ENCODE data around the gene ISYNA1.

Gene ISYNA1

DNA sequence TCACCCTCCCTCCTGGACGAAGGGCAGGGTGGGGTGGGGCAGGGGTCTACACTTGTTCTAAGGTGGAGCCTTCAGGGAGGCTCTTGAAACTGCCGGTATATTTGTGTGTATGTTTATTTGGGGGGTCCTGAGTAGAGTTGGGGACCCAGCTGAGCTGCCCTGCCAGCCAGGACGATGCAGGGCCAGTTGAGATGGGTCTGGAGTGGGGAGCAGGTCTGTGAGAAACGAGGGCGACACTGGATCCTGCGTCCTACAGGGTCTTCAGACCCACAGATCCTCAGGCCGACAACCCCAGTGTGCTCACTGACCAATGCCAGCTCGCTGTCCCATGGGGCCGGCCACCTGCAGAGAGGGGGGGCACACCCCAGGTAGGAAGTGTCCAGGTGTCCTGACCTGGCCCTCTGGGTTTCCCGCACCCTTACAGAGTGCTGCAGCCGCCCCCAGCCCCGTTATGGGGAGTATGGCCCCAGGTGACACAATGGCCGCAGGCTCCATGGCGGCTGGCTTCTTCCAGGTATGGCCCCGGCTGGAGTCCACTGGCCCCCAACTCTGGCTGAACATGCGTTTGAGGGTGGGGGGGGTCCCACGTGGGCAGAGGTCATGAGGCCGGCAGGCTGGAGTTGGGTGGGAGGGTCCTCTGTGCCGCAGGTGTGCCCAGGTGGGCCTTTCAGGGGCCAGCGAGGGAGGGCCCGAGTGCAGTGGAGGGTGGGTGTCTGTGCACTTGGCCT, 7.4 kb downstream of the ISYNA1 start:
- DNase-seq, result no peak

DNA sequence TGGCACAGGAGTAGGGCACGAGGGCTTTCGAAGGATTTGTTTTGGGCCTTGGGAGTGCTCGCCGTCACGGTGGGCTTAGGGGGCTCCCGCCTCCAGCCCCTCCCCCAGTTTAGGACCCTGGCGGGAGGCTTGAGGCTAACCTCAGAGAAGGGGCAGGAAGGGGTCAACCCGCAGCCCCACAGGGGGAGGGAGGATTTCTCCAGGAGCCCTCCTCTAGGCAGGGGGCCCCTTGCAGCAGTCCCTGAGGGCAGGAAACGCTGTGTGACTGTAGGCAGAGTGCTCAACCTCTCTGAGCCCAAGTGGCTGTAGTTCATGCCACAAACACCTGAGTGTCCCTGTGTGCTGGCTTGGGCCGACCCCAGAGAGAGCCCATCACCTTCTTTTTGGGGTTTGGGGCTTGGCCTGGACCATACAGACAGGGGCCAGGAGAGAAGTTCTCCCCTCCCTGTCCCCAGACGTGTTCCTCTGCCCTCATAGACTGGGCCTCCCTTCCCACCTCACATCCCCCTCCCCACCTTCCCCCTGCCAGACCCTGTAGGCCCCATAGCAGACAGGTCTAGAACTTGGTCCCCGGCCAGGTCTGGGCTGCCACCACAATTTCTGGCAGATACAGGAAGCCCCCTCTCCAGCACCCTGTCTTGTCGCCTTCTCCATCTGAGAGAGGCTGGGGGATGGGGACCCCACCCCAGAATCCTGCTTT, 8.1 kb downstream of the ISYNA1 start:
- no peak for DNase-seq

DNA sequence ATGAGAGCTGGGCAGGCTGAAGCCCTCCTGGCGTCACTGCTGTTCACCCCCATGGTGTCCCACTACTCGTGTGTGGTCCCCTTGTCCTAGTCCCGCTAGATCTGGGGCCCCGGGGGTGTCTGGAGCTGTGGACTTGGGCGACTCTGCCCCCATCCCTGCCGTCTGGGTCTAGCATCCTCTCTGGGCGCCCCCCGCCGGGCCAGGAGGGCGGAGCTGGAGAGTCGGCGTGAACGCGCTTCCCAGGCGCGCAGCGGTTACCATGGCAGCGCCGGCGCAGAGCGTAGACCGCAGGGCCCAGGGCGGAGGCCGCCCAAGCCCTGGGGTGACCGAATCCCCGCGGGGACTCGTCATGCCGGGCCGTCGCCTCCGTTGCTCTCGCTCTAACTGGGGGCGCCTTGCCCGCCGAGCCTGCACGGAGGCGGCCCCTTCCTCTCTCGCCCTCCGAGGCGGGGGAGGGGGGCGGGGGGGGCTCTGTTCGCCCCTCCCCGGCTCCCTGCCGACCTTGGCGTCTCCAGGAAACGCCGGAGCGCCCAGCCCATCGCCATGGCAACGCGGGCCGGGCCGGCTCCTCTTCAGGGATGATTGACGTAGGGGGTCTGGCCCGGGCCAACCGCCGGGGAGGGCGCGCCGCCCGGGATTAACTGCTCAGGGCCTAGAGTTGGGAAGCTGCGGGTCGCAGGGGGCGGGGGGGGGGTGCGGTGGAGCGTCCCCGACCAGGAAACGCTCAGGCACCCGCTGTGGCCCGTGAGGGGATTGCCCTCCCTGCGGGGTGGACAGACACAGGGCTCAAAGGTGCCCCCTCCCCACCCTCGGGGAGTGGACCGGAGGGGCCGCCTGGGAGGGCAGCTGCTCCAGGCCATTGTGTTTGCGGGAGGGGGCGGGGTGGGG, 8.9 kb downstream of the ISYNA1 start:
- peak; percentile 82 to 98 (median 97) for DNase-seq

DNA sequence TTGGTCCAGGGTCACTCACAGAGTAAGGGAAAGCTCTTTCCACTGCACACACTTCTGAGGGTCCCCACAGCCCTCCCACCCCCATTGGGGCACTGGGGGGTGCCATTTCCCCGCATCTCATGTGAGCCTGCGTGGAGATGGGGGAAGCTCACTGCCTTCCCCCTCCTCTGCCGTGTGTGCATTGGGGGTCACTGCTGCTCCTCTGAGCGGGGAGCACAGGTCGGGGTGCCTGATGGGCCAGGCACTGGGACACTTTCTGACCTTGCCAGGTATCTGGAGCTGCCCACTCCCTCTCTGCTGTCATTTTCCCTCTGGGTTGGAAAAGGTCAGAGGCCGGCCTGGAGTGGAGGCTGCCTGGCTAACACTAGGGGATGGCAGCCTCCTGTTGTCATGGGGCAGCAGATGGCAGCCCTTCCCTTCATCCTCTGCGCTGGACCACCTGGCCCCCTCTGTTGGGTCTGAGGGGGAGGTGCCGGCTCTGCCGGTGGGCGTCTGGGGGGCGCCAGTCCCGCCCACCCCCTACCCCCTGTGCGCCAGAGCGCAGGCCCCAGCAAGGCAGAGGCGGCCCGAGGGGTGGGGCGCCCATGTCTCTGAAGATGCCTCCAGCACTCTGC, 9.7 kb downstream of the ISYNA1 start:
- DNase-seq, result no peak

DNA sequence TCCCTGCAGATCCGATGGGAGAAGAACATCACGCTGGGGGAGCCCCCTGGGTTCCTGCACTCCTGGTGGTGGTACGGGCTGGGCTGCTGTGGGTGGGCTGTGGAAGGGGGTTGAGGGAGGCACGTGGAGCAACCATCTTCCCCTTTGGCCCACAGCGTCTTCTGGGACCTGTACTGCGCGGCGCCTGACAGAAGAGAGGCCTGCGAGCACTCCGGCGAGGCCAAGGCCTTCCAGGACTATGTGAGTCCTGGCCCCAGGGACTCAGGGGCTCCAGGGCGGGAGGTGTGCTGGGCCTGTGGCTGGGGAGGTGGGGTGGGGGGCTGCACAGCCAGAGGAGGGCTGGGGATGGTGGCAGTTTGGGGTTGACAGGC, 10.2 kb downstream of the ISYNA1 start:
- no peak for DNase-seq

DNA sequence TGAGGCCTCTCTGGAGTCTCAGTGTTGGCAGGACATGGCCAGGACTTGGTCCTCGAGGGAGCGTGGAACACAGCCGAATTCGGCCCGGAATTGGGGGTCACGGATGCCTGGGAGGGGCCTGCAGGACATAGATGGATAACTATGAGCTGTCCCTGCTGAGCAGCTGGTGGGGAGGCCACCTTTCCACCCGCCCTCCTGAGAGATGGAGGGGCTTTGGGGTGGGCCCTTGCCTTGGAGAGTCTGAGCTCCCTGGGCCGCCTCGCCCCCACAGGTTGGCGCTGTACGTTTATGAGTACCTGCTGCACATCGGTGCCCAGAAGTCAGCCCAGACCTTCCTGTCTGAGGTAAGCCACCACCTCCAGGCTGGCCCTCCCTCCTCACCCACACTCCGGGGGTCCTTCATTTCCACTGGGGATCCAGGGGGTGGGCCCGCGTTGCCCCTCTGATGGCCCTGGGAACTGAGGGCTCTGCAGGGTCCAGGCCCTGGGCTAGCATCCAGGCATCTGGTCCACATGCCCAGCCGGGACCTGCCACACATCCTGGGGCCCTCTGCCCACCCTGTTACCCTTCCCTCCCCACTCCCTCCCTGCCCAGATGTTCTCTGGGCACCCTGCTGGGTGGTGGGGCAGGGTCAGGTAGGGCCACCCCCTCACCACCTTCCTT, 10.7 kb downstream of the ISYNA1 start:
- no peak for DNase-seq

DNA sequence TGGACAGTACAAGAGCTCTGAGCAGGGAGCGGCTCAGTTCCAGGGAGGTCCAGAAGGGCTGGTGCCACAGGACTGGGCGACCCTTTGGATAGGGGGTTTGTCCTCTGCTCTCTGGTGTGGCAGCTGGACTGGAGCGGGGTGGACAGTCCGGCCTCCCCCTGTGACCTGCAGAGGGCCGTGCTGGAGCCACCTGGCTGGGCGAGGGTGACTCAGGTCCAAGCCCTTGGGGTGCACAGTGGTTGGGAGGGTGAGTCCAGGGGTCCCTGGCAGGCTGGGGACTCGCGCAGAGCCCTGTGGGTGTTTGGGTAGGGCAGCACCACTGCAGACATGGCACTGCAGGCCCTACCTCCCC, 11.5 kb downstream of the ISYNA1 start:
- DNase-seq, result no peak

DNA sequence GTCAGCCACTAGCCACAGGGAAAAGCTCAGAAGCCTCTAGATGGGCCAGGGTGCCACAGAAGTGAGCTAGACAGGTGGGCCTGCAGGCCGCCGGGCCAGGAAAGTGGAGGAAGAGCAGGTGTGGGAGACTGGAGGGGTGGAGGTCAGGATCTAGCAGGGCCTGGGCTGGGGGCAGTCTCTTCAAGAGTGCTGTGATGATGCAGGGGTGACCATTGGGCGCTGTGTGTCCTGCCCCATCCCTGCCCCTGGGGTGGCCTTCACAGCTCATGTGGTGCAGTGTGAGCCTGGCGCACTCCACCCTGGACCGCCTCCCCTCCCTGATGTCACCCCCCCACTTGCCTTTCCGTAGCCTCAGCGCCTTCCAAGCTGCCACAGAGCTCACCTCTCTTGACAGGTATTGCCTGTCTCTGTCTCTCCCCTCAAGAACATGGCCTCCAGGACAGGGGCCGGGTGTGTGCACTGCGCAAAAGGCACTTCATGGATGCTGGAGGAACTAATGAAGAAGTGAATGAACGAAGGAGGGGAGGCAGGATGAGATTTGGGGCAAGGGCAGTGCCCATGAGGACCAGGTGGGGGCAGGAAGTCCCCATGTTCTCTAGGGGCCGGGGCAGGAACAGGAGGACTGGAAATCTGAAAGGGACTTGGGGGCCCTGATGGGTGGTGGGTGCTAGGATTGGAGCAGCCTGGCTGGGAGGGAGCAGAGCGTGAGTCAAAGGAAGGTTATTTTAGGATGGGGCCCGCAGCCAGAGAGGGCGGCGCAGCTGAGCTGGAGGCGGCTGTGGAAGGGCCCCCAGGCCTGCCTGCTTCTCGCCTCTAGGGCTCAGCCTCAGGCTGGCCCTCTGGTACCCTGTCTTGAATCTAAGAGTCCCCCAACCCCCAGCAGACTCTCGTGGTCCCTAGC, 12.2 kb downstream of the ISYNA1 start:
- no peak for DNase-seq

DNA sequence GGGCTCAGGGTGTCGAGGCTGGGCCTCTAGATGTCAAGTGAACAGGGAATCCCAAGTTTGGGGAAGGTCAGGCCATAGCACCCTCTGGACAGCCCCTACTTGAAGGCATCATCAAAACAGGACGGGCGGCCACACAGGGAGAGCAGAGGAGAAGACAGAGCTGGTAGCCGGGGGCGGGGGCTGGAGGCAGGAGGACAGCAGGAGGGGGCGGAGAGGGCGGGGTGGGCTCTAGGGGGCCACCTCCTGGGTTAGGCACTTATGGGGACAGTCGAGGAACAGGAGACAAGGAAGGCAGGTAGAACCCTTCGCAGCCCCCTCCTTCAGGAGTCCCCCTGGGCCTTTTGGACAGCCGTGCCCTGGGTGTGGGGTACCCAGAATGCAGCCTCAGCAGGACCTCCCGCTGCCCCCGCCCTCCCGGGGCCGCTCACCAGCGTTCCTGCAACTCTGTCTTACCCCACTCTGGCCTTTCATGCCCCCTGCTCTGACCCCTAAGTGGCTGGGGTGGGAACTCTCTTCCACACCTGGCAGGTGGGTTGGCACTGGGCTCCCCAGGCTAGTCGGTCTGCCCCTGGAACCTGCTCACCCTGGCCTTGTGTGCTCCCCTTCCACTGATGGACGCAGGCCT, 12.9 kb downstream of the ISYNA1 start:
- DNase-seq, result no peak

DNA sequence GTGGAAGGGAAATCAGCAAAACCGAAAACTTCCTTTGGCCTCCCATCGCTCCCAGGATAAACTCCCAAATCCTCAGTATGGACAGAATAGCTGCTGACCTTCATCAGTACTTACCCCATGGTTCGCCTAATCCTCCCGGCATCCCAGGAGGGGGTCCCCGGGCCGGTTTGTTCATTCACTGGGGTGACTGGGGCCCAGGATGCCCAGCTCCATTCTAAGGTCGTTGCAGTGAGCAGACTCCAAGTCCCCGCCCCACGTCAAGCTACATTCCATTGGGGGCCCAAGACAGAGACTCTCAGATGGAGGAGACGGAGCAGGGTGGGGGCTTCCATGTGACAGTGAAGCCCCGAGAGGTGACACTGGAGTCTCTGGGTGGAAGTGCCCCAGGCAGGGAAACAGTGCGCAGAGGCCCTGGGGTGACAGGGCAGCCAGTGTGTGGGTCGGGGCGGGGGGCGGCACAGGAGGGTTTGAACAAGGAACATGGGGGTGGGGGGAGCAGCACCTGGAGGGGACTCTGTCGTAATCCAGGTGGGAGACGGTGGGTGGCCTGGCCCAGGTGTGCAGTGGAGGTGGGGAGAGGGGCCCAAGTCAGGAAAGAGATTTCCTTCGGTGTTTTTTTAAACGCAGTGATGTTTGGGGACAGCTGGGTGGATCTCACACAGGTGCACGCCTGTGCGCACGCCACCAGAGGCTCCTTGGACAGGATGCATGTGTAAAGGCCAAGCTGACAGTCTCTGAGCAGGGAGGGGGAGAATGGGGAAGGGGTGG, 13.6 kb downstream of the ISYNA1 start:
- no peak for DNase-seq

DNA sequence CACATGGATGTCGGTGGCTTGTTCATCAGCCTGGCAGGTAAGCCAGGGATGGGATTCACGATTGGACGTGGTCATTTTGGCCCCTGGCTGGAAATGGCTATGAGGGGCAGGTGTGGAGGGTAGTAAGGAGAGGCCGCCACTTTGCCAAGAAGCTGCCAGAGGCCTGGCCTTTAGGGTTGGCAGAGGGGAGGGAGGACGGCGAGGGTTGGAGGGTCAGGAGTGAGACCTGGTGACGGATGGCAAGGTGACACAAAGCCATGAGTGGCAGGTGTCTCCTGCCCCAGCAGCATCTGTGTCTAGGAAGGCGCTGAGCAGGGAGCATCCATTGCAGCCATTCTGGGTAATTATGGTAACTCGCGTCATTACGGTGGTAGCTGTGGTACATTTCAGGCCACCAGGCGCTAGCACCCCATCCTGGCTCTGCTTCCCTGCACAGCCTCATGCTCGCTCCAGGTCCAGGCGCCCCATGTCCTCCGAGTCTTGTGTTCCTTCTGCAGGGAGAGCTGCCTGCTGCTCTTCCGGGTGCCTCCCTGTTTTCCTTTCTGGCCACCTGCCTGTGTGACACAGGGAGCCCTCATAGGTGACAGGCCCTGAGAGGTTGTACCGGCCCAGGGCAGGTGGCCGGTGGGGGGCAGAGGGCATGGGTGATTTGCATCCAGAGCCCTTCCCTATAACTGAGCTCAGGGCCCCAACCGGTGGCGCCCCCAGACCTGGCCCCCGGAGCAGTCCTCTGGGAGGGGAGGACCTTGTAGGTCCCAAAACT, 14.5 kb downstream of the ISYNA1 start:
- DNase-seq, result peak in 1 of 3 experiments; percentile 23

DNA sequence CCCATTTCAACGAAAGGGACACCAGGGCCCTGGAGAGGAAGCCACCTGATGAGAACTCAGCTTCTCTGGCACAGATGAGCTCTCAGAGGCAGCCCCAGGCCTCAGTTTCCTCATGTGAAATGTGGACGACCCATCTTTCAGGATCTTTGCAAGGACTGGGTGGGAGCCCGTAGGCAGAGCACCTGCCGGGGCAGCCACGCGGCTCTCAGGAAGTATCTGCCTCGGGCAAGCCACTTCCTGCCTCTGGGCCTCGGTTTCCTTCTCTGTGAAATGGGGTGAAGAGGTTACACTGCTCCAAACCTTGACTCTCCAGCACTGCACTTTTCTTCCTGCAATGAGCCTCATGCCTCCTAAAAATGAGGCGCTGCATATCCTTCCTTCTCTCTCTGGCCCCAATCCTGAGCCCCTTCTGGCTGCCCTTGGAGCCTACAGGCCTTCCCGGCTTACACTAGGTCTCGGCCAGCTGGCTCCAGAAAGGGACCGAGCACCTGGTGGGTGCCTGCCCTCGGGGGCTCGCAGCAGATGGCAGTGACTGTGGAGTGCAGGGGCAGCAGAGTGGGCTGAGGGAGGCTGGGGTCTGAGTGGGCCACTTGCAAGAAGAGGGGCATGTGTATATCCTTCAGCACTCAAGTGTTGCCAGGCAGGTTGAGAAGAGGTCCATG, 15.3 kb downstream of the ISYNA1 start:
- no peak for DNase-seq

DNA sequence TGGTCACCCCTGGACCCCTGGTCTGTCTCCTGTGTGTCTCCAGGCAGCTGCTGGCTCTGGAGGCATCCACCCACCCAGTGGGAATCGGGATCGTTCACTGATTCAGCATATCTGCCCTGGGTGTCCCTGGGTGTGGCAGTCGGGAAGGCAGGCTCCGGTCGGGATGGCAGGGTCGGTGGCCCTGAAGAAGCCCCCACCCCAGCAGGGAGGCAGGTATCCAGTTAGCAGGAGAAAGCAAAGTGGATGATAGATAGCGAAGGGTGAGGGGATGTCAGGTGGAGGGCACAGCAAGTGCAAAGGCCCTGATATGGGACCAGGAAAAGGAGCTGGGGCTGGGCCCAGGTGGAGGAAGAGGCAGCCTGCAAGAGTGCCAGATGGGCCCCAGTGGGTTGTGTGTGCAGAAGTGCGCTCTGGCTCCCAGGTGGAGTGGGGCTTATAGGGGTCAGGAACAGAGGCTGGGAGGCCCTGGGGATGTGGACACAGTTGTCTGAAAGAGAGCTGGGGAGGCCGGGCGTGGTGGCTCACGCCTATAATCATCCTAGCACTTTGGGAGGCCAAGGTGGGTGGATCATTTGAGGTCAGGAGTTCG, 16.5 kb downstream of the ISYNA1 start:
- DNase-seq, result no peak

DNA sequence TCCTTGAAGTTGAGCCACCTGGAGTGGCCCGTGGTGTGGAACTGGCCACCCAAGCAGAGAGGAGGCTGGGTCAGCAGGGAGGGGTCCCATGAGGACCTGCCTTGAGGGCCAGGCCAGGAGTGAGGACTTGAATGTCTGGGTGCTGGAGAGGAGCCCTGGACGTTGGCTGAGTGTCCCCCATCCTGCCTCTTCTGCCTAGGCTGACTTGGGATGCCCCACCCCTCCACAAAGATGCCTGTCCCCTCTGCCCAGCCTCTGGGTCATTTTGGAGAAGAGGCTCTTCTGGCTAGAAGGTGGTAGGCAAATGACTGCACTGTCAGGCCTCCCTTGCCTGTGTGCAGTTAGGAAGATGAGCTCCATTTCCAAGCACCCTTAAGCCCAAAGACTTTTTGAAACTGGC, 17.0 kb downstream of the ISYNA1 start:
- no peak for DNase-seq

DNA sequence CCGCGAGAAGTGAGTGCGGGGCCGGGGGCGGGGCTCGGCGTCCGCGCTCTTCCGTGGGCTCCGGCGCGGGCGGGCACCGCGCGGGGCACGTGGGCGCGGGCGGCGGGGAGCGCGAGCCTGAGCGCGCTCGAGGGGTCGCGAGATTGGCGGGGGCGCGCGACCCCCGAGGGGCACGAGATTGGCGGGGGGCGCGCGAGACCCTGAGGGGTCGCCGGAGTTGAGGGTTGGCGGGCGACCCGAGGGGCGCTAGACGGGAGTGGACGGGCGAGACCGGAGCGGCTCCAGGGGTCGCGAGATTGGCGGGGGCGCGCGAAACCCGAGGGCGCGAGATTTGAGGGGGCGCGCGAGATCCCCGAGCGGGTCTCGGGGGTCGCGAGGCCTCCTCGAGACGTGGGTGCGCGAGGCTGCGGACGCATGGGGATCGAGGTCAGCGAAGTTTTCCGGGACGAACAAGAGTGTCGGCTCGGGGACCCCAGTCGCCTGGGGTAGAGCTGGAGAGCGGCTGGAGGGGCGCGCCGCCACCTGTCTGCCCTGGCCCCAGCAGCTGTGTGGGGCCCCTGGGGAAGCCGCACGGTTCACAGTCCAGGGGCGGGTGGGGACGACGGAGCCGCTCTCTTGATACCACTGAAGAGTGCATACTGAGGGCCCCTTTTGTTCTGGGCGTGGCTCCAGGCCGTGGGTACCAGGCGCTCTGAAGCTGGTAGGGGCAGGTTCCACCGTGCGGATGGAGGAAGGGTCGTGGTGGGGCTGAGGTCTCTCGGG, 18.1 kb downstream of the ISYNA1 start:
- peak; percentile 31 to 55 (median 49) for DNase-seq

DNA sequence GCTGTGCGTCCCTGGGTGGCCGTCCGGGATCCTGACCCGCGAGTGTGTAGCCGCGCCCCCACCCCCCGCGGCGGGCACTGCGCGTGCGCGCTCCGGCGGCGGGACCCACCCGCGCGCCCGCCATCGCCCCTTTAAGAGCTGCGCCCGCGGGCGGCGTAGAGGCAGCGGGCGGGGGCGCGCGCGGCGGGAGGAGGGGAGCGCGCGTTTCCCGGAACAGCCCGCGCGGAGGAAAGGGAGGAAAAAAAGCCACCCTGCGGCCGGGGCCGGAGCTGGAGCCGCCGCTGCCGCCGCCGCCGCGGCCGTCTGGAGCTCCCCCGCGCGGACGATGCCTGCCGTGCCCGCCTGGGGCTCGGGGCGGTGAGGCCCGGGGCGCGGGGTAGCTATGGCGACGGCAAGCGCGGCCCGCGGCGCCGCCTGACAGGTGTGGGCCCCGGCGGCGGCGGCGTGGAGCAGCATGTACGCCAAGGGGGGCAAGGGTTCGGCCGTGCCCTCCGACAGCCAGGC, 18.7 kb downstream of the ISYNA1 start, which contains the start of gene SSBP4:
Gene SSBP4, plus strand, starts transcription at position 204 of the 504 bp plus-strand sequence. Its CDS starts 251 bp downstream, at position 455.
- peak; percentile 75 to 88 (median 87) for DNase-seq

DNA sequence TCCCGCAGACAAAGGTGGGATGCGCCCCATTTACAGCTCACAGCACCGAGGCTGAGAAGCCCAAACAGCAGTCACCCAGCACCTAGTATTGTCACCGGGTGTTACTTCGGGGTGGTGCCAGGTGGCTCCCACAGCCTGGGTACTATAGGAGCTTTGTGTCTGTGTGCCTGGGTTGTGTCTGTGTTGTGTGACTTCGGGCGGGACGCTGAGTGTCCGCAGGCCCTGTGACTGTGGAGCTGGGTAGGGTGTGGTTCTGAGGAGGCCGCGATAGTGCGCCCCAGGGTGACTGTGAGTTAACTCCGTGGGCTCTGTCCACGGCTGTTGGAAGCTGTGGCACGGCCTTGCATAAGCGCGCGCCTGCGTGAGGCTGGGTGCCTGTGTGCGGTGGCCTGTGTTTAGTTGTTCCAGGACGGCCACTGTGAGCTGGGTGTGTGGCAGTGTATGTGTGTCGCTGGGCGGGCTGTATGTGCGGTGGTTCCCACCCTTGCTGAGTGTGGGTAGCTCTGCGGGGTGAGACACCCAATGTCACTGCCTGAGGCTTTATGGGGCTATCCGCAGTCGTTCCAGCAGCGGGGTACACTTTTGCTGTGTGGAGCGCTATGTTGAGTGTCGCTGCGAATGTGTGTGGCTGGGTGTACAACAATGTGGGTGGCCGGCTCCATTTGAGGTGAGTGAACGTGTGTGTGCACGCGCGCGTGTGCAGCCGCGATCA, 19.3 kb downstream of the ISYNA1 start:
- DNase-seq, result peak in 2 of 3 experiments; percentile 45 to 69

All from NCI-H1417 (cell line).